Heart left ventricle (tissue), 13 donors: ENCODE measurements around the gene MEIOB.

ENCODE experiments used
- POLR2A ChIP-seq, 2 donors: fragments of 450-650 bp; IDR thresholded peaks; one replicate each; pipeline ENCODE4 v1.6.1; 2017; ENCODE audit warnings: antibody characterized with exemption in 2 of 2, mild to moderate bottlenecking in 2 of 2, moderate library complexity in 2 of 2
- TF ChIP-seq, protein P1 (sequence below), 12 donors: fragments of 200-600 bp; sonication (generic) in 4 of 12; IDR thresholded peaks; one replicate each; pipeline versions ENCODE4 v1.5.0 to v1.8.0; 2018 to 2022; ENCODE audit warnings: antibody characterized with exemption in 12 of 12, mild to moderate bottlenecking in 5 of 12
- donor health status: ischemic (EF 13 %, LVEDD 7.1; RV severe dilation, severe dysfunction).
- donor health status: DM: no; HTN: yes; CAD: no.
- donor health status: DM: no; HTN: no; CAD: no.
- donor health status: ischemic (EF 25% LVEDD 6.9; RV normal size, moderate dysfunction).
- donor health status: ischemic (EF 25% LVEDD 5.7; RV mildly dilated, moderate dysfunction).
- donor health status: ischemic (EF 35%, LVEDD 5.7; RV mildly dilated, moderate dysfunction).
- donor health status: nonischemic (EF 11% LVEDD 7.7; RV severe dilation, severe dysfunction).
- donor health status: DM: yes; HTN: yes; CAD: no.
- donor health status: PGD.
- donor health status: ischemic (EF 29% LVEDD 5.4; RV normal size, mild dysfunction).
- donor health status: nonischemic (EF 23%, LVEDD 6.1; RV moderate dilation, normal function).

DNA sequence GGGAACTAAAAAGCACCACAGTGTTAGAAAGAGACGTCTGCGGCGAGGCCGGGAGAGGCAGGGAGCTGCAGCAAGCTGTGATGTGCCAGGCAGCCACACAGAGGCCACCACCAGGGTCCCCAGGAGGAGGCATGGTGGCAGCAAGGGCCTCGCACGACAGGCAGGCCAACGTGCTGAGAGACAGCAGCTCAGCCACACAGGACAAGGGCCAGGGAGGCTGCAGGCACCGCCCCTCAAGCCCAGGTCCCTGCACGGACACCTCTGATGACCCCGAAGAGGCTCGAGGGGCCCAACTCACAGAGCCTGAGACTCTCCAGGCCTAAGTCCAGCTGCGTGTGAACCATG is 51.0 kb downstream of the MEIOB start:
- TF ChIP-seq, protein P1, sequence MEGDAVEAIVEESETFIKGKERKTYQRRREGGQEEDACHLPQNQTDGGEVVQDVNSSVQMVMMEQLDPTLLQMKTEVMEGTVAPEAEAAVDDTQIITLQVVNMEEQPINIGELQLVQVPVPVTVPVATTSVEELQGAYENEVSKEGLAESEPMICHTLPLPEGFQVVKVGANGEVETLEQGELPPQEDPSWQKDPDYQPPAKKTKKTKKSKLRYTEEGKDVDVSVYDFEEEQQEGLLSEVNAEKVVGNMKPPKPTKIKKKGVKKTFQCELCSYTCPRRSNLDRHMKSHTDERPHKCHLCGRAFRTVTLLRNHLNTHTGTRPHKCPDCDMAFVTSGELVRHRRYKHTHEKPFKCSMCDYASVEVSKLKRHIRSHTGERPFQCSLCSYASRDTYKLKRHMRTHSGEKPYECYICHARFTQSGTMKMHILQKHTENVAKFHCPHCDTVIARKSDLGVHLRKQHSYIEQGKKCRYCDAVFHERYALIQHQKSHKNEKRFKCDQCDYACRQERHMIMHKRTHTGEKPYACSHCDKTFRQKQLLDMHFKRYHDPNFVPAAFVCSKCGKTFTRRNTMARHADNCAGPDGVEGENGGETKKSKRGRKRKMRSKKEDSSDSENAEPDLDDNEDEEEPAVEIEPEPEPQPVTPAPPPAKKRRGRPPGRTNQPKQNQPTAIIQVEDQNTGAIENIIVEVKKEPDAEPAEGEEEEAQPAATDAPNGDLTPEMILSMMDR (IDR thresholded peaks at IDR 0.05), result no peak
- TF ChIP-seq POLR2A (IDR thresholded peaks at IDR 0.05), result no peak
